H7 (cell line): Measurements from ENCODE around the gene SEPTIN2. TPM values are rescaled to one million over a fixed set of nuclear protein-coding genes. Genes with fewer than 3 reads are reported as not detected.

Experiments
- DNase-seq: peaks from one replicate; pipeline ENCODE4 v3.0.0; 2012
- H3K27me3 ChIP-seq: 2 replicates; pipeline ENCODE4 v1.6.0; 2011; ENCODE audit warnings: mild to moderate bottlenecking, low read length; ENCODE audit not compliant: control insufficient read depth, insufficient read depth
- H3K36me3 ChIP-seq: replicated peaks from 2 replicates; pipeline ENCODE4 v1.5.1; 2011; ENCODE audit warnings: low read length; ENCODE audit not compliant: control insufficient read depth, insufficient read depth
- H3K4me3 ChIP-seq: 2 replicates; pipeline ENCODE4 v1.5.1; 2011; ENCODE audit warnings: low read depth, mild to moderate bottlenecking, control low read depth, low read length, moderate library complexity; ENCODE audit not compliant: insufficient read depth
- total RNA-seq: library from RNA; depleted of rRNA; stranded (reverse); fragments of >200 nt; shearing (Covaris generic); gene quantifications from 2 replicates; pipeline ENCODE4 v1.2.3, GENCODE V29; 2014

Gene SEPTIN2
- total RNA-seq, 1 experiment from 2014 or later = 249 TPM

DNA sequence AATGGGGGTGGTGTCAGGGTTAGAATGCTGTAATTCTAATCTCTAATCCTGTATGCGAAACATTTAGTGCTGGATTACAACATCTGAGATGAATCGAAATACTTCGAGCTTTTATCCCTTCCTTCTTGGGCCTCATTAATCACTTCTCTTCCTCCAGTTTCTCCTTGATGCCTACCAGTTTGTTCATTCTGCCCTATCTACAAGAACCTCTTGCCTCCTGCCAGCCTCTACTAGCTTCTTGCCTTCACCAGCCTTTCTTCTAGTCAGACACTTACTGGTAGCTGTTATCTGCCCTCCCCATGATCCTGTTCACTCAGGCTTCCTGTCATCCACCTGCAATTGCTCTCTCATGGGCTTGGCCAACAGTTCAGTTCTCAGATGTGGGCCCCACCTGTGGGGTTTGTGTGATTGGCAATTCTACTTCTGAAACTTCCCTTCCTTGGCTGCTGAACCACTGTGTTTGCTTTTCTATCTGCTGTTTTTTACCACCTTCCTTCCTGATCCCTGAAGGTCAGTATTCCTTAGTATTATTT lies 25.0 kb downstream of the SEPTIN2 start:
- no peak for DNase-seq
- H3K4me3 ChIP-seq = no peak overlapping the region
- H3K36me3 ChIP-seq = peaks cover 45% of the 10 kb centered on the region
- no peaks in the 10 kb centered on the region for H3K27me3 ChIP-seq

DNA sequence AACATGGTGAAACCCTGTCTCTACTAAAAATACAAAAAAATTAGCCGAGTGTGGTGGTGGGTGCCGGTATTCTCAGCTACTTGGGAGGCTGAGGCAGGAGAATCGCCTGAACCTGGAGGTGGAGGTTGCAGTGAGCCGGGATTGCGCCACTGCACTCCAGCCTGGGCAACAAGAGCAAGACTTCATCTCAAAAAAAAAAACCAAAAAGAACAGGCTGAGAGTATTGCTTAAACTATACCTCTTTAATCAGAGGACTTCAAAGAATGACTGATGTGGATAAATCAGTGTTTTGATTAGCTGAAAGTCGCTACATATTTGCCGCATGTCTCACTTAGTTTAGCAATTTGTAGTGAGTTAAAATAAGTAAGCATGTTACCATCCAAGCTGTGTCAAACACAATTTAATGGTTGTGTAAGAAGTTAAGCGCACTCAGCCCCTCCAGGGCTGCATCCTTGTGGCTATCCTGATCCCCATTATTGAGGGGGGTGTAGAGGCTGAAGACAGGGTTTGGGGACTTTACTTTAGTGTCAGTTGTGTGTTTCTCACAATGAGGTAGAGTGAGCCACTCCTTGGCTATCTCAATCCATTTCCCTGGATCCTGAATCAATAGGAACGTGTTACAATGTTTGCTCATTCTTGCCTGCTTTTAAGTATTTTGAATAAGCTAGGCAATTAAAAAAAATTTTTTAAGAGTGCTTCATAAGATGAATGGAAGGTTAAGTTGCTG lies 29.4 kb downstream of the SEPTIN2 start:
- Histone ChIP-seq H3K27me3 (no peaks in the 10 kb centered on the region), H3K36me3 (peaks cover 58% of the 10 kb centered on the region), H3K4me3 (no peak overlapping the region)
- DNase-seq = no peak

DNA sequence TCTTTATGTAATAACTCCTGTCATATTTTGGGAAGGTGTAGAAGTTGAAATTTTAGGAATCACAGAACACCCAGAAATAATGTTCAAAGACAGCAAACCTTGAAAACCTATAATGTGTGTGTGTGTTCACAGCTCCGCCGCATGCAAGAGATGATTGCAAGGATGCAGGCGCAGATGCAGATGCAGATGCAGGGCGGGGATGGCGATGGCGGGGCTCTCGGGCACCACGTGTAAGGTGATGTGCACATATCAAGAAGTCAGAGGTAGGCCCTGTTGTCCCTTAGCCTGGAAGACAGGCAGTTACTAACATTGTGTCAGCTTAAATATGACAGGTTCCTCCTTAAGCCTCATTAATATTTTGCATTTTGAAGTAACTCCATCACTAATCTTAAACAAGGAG lies 34.2 kb downstream of the SEPTIN2 start:
- H3K27me3 ChIP-seq = no peaks in the 10 kb centered on the region
- no peak for DNase-seq
- peaks cover 48% of the 10 kb centered on the region for H3K36me3 ChIP-seq
- H3K4me3 ChIP-seq = no peak overlapping the region

DNA sequence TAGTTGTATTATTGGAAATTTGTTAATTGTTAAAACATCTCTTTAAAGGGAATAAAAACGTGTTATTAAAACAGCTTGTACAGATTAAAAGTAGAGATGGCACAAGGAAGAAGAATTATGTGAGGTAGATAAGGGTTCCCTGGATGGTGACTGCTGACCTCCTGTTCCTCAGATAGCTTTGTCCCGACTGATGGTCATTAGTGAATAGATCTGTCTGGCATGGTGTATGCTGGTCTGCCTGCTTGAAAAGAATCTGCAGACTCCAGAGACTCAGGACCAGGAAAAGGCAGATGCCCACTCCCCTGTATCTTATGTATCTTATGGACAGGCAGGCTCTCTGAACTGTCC lies 34.8 kb downstream of the SEPTIN2 start:
- no peak for DNase-seq
- Histone ChIP-seq H3K27me3 (no peaks in the 10 kb centered on the region), H3K36me3 (peaks cover 44% of the 10 kb centered on the region), H3K4me3 (no peak overlapping the region)

- H3K27me3 ChIP-seq = no peaks in the 10 kb centered on the region
- H3K36me3 ChIP-seq = peaks cover 40% of the 10 kb centered on the region
- DNase-seq = no peak
- no peak overlapping the region for H3K4me3 ChIP-seq
Measured at GRCh38 chr2:241350878-241351639, 35.3 kb downstream of the SEPTIN2 start.

- no peaks in the 10 kb centered on the region for H3K27me3 ChIP-seq
- no peak overlapping the region for H3K4me3 ChIP-seq
- no peak for DNase-seq
- H3K36me3 ChIP-seq = peaks cover 36% of the 10 kb centered on the region
Measured at GRCh38 chr2:241351640-241352031, 35.9 kb downstream of the SEPTIN2 start.

- no peak for DNase-seq
- Histone ChIP-seq H3K4me3 (no peak overlapping the region), H3K36me3 (peaks cover 32% of the 10 kb centered on the region), H3K27me3 (no peaks in the 10 kb centered on the region)
Measured at GRCh38 chr2:241352227-241352626, 36.5 kb downstream of the SEPTIN2 start.

GRCh38 chr2:241354668-241355658 lies 39.2 kb downstream of the SEPTIN2 start:
- no peaks in the 10 kb centered on the region for H3K27me3 ChIP-seq
- peaks cover 17% of the 10 kb centered on the region for H3K36me3 ChIP-seq
- H3K4me3 ChIP-seq = peak overlapping the region; percentile 22
- DNase-seq = peak; percentile 83

DNA sequence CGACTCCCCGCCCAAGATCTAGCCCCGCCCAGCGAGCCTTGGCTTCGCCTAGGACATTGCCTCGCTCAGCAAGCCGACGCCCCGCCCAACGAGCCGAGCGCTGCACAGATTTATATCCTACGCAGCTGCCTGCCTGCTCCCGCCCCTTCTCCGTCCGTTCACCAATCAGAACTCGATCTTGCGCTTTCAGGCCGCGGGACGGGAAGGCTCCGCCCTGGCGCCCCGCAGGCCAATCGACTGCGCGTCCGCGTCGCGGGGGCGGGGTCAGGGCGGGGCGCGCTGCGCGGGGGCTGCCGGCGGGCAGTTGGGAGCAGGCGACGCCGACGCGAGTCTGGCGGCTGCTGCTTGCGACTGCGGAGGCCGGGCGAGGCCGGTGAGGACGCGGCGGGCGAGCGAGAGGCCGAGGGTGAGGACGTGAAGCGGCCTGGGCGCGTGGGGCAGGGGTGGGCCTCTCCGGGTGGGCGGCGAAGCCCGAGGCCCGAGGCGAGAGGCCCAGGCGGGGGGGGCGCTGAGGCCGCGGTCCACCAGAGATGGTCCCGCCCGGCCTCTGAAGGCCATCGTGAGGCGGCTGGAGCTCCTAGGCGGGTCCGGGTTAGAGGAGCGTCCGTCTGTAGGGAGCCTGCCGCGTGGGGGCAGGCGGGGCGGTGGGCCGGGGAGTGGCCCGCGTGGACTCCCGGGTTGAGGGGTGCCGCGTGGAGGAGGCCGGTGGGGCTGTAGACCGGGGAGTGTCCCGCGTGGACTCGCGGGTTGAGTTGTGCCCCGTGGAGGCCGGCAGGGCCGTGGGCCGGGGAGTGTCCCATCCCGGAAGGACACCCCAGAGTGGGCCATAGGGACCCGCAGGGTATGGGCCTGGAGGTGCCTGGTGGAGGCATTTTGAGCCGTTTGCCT lies 40.5 kb downstream of the SEPTIN2 start, which contains the start of gene FARP2:
TSS of gene FARP2 (plus strand) at position 303 of the 888 bp plus-strand sequence. CDS start 16,823 bp downstream, outside the sequence.
- H3K4me3 ChIP-seq = peak within 1 kb of the TSS; percentile 84
- no peaks in the 10 kb centered on the region for H3K27me3 ChIP-seq
- peaks cover 8% of the 10 kb centered on the region for H3K36me3 ChIP-seq
- DNase-seq = peak; percentile 96

DNA sequence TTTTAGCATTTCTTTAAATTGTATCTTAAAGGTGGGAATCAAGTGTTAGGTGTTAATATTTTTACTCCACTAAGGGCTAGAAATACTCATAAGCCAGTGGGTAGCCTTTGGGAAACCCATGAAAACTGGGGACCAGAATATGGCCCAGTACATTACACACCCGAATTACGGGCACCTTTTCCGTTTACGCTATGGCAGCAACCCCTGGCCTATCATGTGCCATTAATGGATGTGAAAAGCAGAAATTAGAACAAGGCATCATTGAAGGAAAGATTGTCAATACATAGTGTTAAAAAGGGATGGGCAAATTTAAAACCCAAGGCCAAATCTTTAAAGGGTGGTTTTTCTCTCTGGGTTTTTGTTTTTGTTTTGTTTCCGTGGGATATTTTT lies 41.1 kb downstream of the SEPTIN2 start:
- peaks cover 6% of the 10 kb centered on the region for H3K36me3 ChIP-seq
- H3K4me3 ChIP-seq = peak overlapping the region; percentile 84
- no peaks in the 10 kb centered on the region for H3K27me3 ChIP-seq
- no peak for DNase-seq

- H3K36me3 ChIP-seq = peaks cover 3% of the 10 kb centered on the region
- no peak for DNase-seq
- no peak overlapping the region for H3K4me3 ChIP-seq
- no peaks in the 10 kb centered on the region for H3K27me3 ChIP-seq
Measured at GRCh38 chr2:241357531-241357930, 41.8 kb downstream of the SEPTIN2 start.

DNA sequence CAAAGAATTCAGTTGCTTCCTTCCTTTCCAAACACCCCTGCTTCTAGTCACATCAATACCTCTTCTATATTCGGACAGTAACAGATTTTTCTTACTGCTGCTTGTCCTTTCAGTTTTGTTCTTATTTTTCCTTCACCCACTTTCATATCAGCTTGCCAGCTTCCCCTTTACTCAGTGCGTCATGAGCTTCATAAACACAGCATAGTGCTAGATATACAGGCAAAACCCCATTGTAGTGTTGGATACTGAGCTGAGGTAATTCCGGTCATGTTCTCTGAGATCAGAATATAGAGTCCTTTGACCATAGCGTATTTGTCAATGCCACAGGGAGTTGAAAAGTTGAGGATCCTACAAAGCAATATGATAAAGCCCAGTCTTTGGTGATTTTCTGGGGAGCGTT lies 42.7 kb downstream of the SEPTIN2 start:
- DNase-seq = no peak
- H3K36me3 ChIP-seq = peaks cover 2% of the 10 kb centered on the region
- no peak overlapping the region for H3K4me3 ChIP-seq
- H3K27me3 ChIP-seq = no peaks in the 10 kb centered on the region

GRCh38 chr2:241359481-241360045 lies 43.8 kb downstream of the SEPTIN2 start:
- H3K27me3 ChIP-seq = no peaks in the 10 kb centered on the region
- no peak overlapping the region for H3K4me3 ChIP-seq
- no peak for DNase-seq
- no peaks in the 10 kb centered on the region; the same call in 1 of the 2 replicates for H3K36me3 ChIP-seq
